Psoas muscle (tissue), 8 donors: ENCODE results near the gene DIABLO. TPM values are rescaled to one million over a fixed set of nuclear protein-coding genes. Genes with fewer than 3 reads are reported as not detected.
A peak's percentile ranks its signal among the peaks of the same experiment; 100 is the strongest.

Experiments used
- ATAC-seq, 4 donors: fragments of 200-7000 bp; cut with Tn5 transposase; one replicate each; pipeline ENCODE4 v1.9.1; 2020; ENCODE audit warnings: moderate library complexity in 3 of 4, mild to moderate bottlenecking in 2 of 4
- DNase-seq, 2 donors: peaks; one replicate each; pipeline ENCODE4 v3.0.0-alpha.2; 2020
- H3K27ac ChIP-seq: fragments of 200-600 bp; one replicate; pipeline ENCODE4 v1.8.0; 2022
- H3K27me3 ChIP-seq, 3 donors: fragments of 200-600 bp in 1 of 3; one replicate each; pipeline versions ENCODE4 v1.6.1 to v1.8.0; 2013 to 2022; ENCODE audit warnings: low read length in 2 of 3, mild to moderate bottlenecking in 2 of 3, moderate library complexity in 1 of 3; ENCODE audit not compliant: insufficient read depth in 3 of 3
- H3K36me3 ChIP-seq, 2 donors: fragments of 200-600 bp in 1 of 2; one replicate each; pipeline versions ENCODE4 v1.6.1 to v1.8.0; 2013 to 2022; ENCODE audit warnings: low read depth in 1 of 2, mild to moderate bottlenecking in 1 of 2, moderate library complexity in 1 of 2; ENCODE audit not compliant: insufficient read depth in 1 of 2
- H3K4me1 ChIP-seq: fragments of 200-600 bp; one replicate; pipeline ENCODE4 v1.8.0; 2022
- H3K4me3 ChIP-seq: fragments of 200-600 bp; one replicate; pipeline ENCODE4 v1.8.0; 2022; ENCODE audit warnings: mild to moderate bottlenecking
- H3K9me3 ChIP-seq: fragments of 200-600 bp; one replicate; pipeline ENCODE4 v1.8.0; 2022
- WGBS, 3 donors: extraction: QIAGEN DNeasy Blood & Tissue Kit; methylation state at CpG; one replicate each; pipeline versions ENCODE4 v1.1.6 to v1.1.7; 2013; 5-methylcytosine and 5-hydroxymethylcytosine counted together
- intact Hi-C, 2 donors: fragments of 100-400 bp; cut with DNase I; formaldehyde crosslinking; loops; one replicate each; pipeline versions ENCODE4 v1.11.0 to v1.14.2; 2022
- polyA plus RNA-seq, 3 donors: library from polyadenylated mRNA; stranded (reverse); fragments of 200-250 nt; gene quantifications; one replicate each; pipeline ENCODE4 v1.2.3, GENCODE V29; 2013
- total RNA-seq, 4 donors: library from RNA; stranded (reverse); fragmentation: NEBNext Ultra II Directional in 2 of 4; extraction: Animal tissue kit (Norgen Biotek cat#: 25700) in 2 of 4; gene quantifications; one replicate each; pipeline versions ENCODE4 v1.2.1 to v1.2.4, GENCODE V29; 2021 to 2023
- TF ChIP-seq, protein P1 (sequence below): fragments of 200-600 bp; IDR thresholded peaks from one replicate; pipeline ENCODE4 v1.8.0; 2022; ENCODE audit warnings: antibody characterized with exemption
- donor health status: healthy with polysubstance abuse.
- donor health status: DM: no; HTN: no; CAD: no; lungs with moderate emphysema.
- donor health status: Bipolar disorder and iron deficiency.
- donor health status: healthy.
- donor health status: DM: yes; HTN: yes; CAD: no.
- donor health status: DM: no; HTN: no; CAD: no.
- donor health status: DM: no; HTN: no; CAD: no.
- donor health status: DM: yes; HTN: yes; CAD: no.

DIABLO gene
- total and polyA plus RNA-seq, 7 donors, result 24.4 to 109 (median 35.3) TPM

DNA sequence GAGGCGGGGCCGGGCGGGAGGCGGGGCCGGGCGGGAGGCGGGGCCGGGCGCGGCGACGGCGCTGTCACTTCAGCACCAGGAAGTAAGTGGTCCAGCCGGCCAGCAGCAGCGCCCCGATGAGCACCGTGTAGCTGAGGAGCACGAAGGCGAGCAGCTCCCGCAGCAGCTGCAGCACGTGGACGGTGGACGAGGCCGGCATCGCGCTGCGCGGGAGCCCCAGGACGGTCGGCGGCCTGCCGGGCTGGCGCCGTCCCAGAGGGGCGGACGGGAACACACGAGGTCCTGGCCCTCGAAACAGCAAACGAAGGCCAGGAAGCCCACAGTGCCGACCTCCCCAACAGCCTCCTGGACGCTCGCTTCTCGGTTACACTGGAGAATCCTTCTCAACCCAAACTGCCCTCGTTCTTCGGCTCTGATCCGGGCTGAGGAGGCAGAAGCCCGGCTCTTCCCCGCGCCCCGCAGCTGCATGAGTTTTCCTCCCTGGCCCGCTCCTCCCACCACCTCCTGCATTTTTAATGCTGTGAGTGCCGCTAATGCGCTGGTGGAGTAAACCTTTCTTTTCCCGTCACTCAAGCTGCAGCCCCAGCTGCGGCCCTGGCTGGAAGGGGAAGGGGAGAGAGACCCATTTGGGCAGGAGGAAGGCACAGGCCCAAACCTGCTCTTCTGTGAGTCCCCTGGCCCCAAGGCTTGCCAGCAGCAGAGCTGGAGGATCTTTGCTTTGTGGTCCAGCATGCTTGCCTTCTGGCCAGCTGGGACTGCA, 694 bp upstream of the DIABLO start:
- Histone ChIP-seq H3K4me3 (peak overlapping the region; percentile 96), H3K9me3 (no peaks in the 10 kb centered on the region), H3K36me3 (peaks cover 8 to 62% of the 10 kb centered on the region in 2 donors), H3K27me3 (no peaks in the 10 kb centered on the region), H3K4me1 (peaks cover 19% of the 10 kb centered on the region), H3K27ac (peak overlapping the region; percentile 54)
- TF ChIP-seq, protein P1, sequence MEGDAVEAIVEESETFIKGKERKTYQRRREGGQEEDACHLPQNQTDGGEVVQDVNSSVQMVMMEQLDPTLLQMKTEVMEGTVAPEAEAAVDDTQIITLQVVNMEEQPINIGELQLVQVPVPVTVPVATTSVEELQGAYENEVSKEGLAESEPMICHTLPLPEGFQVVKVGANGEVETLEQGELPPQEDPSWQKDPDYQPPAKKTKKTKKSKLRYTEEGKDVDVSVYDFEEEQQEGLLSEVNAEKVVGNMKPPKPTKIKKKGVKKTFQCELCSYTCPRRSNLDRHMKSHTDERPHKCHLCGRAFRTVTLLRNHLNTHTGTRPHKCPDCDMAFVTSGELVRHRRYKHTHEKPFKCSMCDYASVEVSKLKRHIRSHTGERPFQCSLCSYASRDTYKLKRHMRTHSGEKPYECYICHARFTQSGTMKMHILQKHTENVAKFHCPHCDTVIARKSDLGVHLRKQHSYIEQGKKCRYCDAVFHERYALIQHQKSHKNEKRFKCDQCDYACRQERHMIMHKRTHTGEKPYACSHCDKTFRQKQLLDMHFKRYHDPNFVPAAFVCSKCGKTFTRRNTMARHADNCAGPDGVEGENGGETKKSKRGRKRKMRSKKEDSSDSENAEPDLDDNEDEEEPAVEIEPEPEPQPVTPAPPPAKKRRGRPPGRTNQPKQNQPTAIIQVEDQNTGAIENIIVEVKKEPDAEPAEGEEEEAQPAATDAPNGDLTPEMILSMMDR, result no peak
- ATAC-seq, result no peak
- WGBS, 3 donors, result 2 to 8% (median 5%) methylated on average over 45 to 55 of the region's 55 CpGs
- intact Hi-C loops, result no loop called here
- peak in 1 of 2 donors; percentile 56 for DNase-seq

DNA sequence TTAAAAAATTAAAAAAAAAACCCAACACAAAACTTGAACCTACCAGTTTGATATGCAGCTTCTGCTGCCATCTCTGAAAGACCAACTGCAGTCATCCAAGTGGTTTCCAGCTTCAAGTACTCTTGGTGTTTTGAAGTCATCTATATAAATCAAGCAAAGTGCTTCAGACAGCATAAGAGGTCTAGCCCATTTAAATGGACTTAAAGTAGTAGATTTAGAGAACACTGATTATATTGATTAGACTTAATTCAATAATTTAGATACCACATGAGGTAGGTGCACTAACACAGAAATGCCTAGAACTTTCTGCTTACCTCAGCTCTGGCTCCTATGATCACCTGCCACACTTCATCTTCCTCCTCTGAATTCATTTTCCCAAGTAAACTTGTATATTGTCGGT, 9.4 kb downstream of the DIABLO start:
- TF ChIP-seq, protein P1, result no peak
- intact Hi-C loops, result no loop called here
- Histone ChIP-seq H3K4me3 (no peak overlapping the region), H3K27ac (no peak overlapping the region), H3K36me3 (peaks cover 22 to 98% of the 10 kb centered on the region in 2 donors), H3K4me1 (no peaks in the 10 kb centered on the region), H3K9me3 (no peaks in the 10 kb centered on the region), H3K27me3 (no peaks in the 10 kb centered on the region)
- DNase-seq (no peak), ATAC-seq (no peak)
- WGBS, 3 donors, result 96 to 100% (median 97%) methylated on average over 1 of the region's 1 CpG

DNA sequence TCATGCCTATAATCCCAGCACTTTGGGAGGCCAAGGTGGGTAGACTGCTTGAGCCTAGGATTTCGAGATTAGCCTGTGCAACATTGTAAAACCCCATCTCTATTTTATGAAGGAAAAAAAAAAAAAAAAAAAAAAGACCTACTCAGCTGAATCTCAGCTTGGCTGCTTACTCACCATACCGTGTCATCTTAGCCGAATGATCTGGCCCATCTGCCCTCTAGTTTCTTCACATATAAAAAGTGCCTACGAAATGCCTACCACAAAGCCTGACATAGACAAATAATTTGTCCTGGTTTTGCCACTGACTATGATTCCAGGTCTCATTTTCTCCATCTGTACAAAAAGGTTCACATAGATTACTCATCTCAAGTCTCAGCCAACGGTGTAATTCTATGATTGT, 10.1 kb downstream of the DIABLO start:
- 76 to 91% (median 81%) methylated on average over 5 of the region's 5 CpGs for WGBS, 3 donors
- no peaks in the 10 kb centered on the region for H3K4me1 ChIP-seq
- intact Hi-C loops, result no loop called here
- H3K36me3 ChIP-seq, result peaks cover 21 to 98% of the 10 kb centered on the region in 2 donors
- no peak for ATAC-seq
- no peak overlapping the region for H3K4me3 ChIP-seq
- DNase-seq, result no peak
- no peaks in the 10 kb centered on the region for H3K9me3 ChIP-seq
- H3K27ac ChIP-seq, result no peak overlapping the region
- no peaks in the 10 kb centered on the region for H3K27me3 ChIP-seq
- TF ChIP-seq, protein P1, result no peak

DNA sequence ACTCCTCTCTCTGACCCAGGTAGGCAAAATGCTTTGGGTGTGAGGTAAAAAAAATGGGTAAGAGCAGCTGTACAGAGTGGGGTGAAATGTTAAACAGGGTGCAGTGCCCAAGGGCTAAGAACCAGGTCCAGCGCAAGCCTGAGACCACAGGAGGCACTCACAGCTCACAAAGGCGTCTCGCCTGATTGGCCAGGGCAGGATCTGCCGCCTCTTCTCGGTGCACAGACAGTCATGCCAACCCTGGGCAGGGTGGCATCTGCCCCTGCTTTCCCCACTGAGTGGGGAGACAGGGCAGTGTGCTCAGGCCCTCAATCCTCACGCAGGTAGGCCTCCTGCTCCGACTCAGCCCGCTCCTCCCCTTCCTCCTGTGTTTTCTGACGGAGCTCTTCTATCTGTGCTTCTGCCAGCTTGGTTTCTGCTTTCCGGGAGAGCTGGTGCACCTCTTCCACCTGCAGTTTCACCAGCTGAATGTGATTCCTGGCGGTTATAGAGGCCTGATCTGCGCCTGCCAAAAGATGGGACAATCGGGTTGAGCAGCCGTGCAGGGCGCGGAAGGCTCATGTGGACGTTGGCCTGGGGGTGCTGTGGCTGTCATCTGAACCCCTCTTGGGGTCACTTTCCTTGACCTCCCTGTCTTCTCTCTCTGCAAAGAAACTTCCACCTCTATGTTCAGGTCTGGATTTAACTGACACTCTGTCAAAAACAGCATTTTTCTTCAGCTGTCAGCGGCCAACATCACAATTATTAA, 17.6 kb downstream of the DIABLO start:
- peaks cover 0 to 24% (median 17%) of the 10 kb centered on the region in 3 donors for H3K27me3 ChIP-seq
- H3K4me3 ChIP-seq, result no peak overlapping the region
- no peaks in the 10 kb centered on the region for H3K4me1 ChIP-seq
- intact Hi-C loops, result loop anchor here in 1 of 2 donors (10.0 kb wide), 1 partner anchor 283 kb away; no protein-coding TSS in a partner anchor
- H3K36me3 ChIP-seq, result peaks cover 5 to 65% of the 10 kb centered on the region in 2 donors
- DNase-seq, result no peak
- WGBS, 3 donors, result 89 to 90% (median 90%) methylated on average over 18 of the region's 18 CpGs
- no peaks in the 10 kb centered on the region for H3K9me3 ChIP-seq
- H3K27ac ChIP-seq, result no peak overlapping the region
- TF ChIP-seq, protein P1, result no peak
- no peak for ATAC-seq
